Activated naive CD4-positive, alpha-beta T cell (primary cell): ENCODE results near the gene MRPS5.

Experiments
- DNase-seq, 4 experiments: peaks; one replicate each; lab custom pipeline; 2025; lab: John Stamatoyannopoulos, UW

MRPS5 gene

DNA sequence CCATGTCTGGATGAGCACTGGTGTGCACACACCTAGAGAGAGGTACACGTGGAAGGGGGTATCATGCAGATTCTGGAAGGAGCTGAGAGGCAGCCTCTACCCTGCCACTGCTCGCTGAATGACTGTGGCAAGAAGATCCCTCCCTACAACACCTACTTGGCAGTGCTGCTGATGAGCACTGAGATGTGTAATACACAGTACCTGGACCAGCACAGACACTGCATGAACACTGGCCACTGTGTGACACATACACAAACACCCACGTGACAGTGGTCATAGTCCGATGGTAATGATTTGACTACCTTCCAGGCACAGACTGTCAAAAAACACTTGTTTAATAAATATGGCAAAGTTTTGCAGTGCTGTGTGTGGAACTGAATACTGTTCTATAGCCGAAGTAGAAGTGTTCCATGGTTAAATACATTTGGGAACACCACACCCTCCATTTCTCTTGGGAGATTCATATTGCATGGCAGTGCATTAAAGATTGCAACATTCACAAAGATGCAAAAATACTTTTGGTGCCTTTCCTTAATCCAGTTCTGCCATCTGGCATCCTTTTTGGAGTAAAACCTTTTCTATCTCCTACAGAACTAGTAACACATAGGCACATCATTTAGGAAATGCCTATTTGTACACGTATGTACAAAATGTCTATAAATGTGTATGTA lies 29.6 kb downstream of the MRPS5 start:
- no peak for DNase-seq

DNA sequence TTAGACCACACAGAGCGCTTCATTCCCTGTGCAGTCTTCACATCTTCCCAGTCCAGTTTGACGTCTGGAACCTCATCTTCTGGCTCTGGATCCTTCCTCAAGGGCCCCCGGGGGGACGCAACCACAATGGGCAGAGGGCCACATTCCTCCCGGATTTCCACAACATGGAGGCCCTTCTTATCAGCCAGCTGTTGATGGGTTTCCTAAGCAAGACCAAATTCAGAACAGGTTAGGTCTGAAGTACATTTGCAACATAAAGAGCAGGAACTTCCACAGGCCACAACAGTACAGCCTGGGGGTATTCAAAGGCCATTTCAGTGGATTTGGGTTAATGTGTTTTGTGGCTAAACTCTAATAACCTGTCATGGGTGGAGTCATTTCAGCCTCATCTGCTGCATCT lies 34.2 kb downstream of the MRPS5 start:
- DNase-seq: no peak

DNA sequence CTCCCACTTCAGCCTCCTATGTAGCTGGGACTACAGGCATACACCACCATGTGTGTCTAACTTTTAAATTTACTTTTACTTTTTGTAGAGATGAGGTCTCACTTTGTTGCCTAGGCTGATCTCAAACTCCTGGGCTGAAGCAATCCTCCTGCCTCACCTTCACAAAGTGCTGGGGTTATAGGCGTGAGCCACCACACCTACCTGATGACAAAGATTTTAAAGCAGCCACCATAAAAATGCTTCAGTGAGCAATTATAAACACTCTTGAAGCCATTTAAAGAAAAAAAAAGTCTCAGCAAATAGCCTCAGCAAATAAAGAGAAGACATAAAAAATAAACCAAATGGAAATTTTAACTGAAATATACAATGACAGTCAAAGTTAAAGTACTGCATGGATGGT lies 35.6 kb downstream of the MRPS5 start:
- no peak for DNase-seq

DNA sequence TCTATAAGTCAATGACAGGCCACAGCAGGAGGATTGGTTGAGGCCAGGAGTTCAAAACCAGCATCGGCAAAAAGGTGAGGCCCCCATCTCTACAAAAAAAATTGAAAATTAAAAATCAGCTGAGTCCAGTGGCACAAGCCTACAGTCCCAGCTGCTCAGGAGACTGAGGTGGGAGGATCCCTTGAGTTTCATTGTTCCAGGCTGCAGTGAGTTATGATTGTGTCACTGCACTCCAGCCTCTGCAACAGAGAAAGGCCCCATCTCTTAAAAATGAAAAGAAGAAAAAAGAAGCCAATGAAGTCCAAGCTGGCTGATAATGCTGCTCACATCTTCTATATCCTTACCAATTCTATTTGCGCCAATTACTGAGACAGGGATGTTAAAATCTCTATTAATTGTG lies 39.1 kb downstream of the MRPS5 start:
- no peak for DNase-seq

DNA sequence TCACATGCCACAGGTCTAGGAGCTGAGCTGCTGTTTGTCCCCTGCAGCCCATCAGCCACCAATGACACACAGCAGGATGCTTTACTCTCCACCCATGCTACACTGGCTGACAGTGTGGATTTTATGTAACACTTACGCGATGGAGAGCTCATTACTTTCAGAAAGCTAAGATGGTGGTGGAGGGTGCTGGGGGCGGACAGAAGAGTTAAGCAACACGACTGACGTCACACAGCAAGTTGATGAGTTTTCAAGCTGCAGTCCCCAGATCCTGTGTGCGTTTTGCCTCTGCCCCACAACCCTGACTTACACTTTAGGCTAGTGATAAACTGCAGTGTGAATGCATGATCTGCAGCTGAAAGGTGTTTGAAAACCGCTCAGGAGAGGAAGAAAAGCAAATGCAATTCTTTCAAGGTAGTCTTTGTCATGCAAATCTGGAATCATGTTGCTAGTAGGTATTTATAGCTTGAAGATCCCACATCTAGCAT lies 42.4 kb downstream of the MRPS5 start:
- DNase-seq: no peak

DNA sequence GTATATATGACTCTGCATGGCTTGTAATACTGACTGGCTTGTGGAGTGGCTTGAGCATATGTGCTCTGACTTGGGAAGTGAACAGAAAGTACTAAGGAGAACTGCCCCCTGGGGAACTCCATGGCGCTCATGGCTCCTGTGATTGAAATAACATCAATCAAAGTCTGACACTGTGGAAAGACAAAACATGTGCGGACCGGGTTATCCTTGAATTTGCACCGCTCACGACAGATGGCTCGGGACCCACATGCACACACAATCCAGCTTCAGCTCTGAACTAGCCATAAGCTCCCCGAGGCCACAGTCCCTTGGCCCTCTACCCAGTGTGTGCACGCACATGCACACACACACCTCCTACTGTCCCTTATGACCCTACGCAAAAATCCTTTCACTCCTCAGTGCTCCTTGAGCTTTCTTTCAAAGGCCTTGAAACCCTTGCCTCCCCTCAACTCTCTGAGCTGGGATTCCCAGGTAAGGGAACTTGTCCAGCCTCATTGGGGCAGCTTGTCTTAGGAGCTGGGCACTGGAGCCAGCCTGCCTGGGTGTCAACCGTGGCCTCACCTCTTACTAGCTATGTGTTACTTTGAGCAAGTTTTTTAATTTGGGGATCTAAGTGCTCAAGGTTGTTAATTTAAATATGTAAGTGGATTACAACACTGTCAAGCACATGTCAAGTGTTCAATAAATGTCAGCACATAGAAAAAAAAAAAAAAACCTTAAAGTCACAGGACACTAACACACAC lies 43.6 kb downstream of the MRPS5 start:
- DNase-seq: no peak

DNA sequence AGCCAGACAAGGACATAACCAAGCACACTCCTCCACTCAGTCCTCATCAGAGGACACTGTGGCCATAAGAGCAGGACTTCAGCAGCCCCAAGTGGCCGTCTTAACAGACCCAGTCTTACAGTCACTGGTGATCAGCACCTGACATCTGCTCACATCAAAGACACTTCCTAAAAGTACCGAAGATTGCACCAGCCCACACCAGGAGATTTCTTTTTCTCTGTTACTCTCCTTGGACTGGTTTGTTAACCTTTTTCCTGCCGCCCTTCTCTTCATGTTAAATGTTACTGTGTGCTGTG lies 44.1 kb downstream of the MRPS5 start:
- no peak for DNase-seq

DNA sequence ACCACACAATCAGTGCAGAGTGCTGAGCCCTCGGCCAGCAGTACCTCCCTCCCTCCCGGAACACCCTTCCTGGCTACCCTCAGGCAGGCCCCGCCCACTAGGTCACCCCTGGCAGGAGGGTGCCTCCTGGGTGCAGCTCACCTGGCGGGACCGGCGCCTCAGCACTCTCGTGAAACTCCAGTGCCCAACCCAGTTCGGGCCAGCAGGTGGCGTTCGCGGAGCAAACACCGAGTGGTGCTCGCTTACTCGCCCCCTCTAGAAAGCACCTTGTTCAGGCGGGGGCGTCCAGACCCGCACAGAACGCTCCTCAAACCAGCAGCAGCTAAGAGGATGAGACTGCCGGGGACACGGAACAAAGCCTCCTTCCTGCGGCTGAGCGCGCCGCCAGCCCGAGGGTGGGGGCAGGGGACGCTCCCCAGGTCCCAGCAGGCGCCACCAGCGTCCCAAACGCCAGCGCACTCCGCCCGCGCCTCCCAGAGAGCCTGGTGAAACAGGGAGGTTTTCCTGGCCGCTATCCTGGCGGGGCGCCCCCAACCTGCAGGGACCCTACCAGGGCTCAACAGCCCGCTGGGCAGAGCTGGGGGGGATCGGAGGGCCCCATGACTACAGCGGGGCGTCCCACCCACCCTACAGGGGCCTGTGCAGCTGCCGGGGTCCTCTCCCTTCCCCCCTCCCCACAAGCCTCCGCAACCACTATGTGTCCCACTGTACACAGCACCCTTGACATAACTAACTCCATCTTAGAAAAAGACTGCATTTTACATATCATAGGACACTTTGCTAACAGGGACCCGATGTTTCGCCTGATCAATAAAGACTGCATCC lies 44.7 kb downstream of the MRPS5 start:
- peak; percentile 71 to 92 (median 89) for DNase-seq

DNA sequence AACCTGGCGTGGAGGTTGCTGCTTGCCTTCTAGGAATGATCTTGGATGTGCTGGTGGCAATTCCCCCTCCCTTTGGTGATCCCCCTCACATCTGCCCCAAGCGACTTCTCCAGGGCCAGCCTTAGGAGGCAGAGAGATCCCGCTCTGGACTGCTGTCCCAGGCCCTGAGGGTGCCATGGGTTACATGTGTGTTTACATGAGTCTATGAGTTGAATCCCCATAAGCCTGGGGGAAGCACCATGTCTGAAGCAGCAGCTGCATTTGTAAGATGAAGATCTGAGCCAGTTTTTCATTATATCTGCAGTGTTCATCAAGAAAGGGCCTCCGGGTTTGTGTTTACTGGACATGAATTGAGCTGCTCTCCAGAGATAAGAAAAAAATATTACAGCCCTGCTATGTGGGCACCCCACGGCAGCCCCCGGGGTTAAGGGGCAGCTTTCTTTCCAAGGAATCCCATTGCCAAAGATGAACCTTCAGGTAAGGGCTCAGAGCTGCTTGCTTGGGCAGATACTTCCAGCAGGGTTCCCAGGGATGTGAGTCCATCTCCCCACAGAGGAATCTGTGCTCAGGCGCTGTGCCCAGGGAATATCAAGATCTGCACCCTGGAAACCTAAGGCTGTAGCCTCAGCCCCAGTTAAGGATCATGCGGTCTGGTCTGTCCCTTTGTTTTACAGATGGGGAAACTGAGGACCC lies 46.0 kb downstream of the MRPS5 start:
- DNase-seq: no peak

DNA sequence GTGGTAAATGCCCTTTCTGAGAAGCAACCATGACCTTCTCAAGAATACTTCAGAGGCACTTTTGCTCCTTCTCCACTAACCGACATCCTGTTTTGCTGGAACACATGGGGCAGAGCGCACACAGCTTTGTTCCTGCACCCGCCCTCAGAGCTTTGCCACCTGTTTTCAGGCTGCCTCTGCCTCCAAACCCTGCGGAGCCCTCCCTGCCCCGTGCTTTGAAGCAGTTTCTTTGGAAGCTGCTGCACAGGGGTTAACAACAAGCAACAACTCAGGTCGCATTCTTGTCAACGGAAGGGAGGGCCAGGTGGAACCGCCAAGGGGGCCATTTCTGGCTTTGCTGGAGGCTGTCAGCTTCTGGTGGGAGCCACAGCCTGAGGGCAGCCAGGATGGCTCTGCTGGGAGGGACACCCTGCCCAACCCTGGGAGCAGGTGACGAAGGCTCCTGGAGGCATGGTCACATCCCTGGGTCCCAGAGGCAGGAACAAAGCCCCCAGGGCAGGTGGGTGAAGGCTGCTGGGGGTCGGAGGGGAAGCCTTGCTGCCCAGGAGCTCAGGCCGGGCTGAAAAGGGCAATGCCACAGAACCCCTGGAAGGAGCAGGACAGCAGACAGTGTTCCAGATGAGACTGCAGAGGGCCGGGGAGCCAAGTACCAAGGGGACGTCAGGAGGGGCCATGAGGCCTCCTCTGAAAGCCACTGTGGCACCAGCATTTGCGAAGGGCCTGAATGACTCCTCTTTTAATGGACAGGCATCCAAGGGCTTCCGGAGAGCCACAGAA lies 46.8 kb downstream of the MRPS5 start:
- DNase-seq: peak in 2 of 4 experiments; percentile 70 to 74

DNA sequence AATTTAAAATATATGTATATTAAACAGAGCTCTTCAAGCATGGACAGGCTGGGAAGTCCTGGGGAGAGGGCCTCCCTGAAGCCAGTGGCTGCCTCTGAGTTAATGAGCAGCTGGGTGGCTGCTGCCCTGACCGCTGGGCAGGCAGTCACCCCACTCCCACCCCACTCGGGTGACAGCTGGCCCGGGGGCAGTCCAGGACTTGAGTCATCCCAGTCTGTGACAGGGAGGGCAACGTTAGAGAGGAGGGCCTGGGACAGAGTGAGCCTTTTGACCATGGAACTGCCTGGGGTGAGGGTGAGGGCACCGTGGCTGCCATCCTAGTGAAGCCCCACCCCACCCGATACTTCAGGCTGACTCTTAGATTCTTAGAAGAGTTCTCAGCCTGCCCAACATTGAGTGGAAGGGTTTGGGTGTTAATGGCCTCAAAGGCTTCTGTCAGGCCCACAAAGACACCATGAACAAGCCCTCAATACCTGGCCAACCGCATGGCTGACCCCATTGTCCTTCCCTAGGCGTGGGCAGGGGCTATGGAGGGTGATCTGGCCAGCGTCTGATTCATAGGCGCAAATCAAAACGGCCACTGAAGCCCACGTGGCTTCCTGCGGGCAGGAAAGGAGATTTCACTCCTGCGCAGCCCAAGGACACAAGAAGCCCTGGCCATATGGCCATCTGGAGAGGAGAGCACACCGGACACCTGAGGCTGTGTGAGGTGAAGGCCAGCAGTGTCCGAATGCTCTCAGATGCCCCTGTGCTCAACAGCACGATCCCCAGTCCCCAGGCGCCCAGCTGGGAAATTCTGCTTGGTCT lies 47.5 kb downstream of the MRPS5 start:
- no peak for DNase-seq

DNA sequence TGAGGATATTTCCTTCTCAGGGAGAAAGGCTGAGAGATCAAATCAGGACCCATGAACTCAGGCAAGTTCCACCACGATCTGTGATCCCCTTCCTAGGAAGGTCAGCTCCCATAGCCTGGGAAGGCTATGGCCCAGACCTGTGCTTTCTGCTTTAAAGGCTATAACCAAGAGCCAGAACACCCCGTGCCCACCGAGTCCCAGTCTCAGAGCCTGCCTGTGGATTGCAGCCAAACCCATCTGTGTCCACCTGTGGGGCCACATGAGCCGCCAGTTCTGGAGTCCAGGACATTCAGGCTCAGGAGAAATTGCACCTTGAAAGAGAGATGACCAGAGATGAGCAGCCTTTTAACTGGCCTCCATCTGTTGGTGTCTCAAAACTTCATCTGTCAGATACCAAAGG lies 49.2 kb downstream of the MRPS5 start:
- DNase-seq: no peak

DNA sequence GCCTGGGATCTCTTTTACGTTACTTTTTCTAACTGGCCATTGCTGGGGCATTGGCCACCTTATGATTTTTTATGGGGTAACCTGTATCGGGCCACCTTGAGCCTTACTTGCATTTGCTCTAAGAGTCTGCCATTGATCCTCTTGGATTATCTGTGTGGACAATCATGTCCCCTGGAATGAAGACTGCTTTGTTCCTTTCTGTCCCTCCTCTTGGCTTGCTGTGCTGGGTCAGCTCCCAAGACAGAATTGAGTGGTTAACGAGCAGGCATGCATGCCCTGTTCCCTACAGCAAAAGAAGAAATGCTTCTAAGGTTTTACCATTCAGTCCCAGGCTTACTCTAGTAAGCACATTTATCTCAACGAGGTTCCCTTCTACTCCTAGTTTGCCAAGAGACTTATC lies 49.8 kb downstream of the MRPS5 start:
- DNase-seq: no peak

DNA sequence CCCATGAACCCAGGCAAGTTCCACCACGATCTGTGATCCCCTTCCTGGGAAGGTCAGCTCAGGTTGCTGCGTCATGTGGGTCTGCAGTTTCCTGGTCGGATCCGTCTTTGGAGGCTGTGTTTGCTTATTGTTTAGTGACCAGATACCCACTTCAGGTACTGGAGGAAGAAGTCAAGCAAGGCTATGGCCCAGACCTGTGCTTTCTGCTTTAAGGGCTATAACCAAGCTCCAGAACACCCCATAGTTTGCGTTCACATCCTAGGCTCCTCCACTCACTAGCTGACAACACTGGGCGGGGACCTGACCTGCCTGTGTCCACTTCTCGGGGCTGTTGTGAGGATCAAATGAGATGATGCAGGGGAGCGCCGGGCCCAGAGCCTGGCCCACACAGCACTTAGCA lies 52.1 kb downstream of the MRPS5 start:
- no peak for DNase-seq

DNA sequence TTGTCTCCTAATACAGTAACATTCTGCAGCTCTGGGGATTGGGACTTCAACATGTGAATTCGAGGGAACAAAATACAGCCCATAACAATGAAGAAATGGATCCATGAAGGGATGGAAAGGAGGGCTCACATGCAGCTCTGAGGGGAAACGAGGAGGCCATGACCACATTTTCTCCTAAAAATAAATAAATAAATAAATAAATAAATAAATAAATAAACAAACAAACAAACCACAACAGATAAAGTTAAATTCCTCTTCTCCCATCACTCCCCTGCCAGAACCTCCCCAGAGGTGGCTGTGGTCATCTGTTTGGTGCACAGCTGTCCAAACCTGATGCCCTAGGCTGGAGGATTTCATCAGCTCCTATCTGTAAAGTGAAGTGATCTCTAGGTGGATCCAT lies 53.4 kb downstream of the MRPS5 start:
- DNase-seq: no peak

DNA sequence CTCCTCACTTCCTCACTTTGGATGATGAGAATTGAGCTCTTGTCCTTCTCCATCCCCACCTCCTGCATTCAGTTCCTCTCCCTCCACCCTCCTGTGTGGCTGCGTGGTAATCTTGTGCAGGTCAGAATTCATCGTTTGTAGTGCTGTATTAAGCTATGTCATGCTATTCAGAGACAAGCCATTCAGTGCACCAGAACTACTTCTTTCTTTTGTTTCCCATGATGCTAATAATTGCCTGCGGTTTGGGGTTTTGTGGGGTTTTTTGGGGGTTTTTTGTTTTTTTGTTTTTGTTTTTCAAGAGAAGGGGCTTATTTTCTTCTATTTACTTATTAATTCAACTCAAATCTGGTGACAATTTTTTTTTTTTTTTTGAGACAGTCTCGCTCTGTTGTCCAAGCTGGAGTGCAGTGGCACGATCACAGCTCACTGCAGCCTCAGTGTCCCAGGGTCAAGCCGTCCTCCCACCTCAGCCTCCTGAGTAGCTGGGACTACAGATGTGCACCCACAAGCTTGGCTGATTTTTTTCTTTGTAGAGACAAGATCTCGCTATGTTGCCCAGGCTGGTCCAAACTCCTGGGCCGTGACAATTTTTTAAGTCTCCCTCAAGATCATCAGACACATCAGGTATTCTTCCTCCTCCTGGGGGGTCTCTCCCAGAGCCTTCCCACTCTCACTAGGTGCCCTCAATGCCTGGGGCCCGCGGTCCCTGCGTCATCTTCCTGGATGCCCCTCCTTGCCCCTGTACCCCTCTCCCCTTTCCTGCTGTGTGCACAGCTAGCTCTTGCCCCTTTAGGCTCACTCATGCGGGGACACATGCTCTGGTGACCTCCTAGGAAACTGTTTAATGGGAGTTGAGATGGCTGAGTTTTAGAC lies 58.3 kb downstream of the MRPS5 start:
- no peak for DNase-seq

DNA sequence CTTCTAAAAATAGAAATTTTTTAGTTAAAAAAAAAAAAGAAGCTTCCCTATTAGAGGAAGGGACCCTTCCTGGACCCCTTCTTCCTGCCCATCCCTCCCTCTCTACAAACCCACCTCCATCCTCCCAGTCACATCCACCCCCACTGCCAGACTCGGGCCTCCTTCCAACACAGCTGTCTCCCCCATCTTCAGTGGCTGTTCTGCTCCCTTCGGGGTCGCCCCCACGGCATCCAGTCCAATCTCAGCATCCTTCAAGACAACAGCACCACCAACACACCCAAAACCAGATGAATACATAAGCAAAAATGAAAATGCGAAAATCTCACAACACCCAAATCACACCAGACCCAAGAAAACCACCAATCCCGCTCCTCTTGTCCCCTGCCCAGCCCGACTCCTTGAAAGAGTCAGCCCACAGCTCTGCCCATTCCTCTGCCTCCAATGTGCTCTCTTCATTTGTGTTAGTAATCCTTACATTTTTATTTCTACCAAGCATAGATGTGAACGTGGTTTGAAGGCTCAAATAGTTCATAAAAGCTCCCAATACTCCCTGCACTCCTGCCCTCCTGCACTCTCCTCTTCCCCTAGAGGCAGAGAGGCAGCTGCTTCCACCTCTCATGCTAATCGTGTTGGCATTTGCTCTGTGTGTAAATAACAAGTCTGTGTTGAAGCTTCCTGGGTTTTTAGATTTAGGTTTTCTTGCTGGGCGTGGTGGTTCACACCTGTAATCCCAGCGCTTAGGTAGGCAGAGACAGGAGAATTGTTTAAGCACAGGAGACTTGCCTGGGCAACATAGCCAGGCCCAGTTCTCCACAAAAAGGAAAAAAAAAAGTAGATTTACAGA lies 59.1 kb downstream of the MRPS5 start:
- no peak for DNase-seq

DNA sequence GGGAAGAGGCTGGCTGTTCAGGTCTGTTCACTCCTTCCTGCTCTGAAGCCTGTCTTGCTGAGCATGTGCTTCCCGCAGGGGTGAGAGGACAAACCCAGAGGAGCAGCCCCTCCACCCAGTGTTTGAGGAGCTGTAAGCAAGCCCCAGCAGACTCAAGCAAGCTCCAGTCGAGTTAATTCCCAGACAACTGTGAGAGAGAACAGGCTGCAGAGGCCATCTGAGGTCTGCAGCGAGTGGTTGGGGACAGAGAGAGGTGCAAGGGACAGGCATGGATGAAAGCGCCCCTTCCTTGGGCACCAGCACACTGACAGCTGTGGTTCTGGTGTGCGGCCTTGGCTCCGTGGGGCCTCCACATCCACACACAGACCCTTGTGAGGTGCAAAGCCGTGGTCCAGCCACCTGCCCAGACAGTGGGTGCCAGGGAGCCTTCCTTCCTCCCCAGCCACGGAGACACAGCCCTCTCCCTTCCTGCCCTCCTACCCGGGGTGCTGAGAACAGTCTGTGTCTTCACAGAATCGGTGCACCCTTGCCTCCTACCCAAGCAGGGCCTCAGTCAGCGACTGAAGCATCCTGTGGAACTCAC lies 59.9 kb downstream of the MRPS5 start:
- DNase-seq: no peak
